HG02840 (cell line): Measurements from ENCODE around the gene SLC6A18.
"Not testable (repeated sequence)": the region's sequence is repeated elsewhere in the genome, so short reads cannot be mapped to it uniquely, and the experiment has no call there.

Experiments used
- ATAC-seq: cut with Tn5 transposase; IDR thresholded peaks from one replicate; pipeline ENCODE4 v1.9.1; 2021; ENCODE audit warnings: mild to moderate bottlenecking, moderate library complexity, moderate number of reproducible peaks; ENCODE audit not compliant: unreplicated experiment, low FRiP score

SLC6A18 gene

DNA sequence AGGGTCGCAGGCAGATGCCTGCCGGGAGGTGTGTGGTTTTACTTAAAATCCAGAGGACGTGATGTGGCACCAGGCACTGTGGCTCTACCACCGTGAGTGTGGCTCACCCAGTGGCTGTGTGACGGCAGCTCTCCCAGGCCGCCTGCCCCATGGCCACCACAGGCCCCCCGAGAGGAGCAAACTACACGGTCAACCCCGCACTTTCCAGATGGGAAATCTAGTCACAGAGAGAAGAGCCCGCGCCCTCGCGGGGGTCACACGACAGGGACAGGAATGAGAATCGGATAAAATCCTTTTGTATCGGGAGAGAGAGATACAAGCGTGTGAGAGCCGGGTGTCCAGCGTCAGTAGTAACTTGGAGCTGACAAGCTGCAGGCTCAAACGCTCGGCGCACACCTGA is 45.2 kb downstream of the SLC6A18 start:
- ATAC-seq: no peak

GRCh38 chr5:1270933-1271914 is 46.0 kb downstream of the SLC6A18 start:
- no peak for ATAC-seq

DNA sequence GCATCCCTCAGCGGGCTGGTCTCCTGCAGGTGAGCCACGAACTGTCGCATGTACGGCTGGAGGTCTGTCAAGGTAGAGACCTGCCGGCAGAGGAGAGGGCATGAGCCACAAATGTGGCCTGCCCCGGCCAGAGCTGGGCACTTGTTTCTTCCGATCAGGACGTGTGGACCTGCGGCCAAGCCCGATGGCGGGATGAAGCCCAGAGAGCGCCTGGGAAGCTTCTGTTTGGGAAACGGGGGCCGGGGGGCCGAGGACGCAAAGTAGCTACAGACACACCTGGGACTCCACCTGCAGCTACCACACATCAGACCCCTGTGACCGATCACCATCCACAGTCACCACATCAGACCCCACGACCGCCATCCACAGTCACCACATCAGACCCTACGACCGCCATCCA is 47.0 kb downstream of the SLC6A18 start:
- no peak for ATAC-seq

DNA sequence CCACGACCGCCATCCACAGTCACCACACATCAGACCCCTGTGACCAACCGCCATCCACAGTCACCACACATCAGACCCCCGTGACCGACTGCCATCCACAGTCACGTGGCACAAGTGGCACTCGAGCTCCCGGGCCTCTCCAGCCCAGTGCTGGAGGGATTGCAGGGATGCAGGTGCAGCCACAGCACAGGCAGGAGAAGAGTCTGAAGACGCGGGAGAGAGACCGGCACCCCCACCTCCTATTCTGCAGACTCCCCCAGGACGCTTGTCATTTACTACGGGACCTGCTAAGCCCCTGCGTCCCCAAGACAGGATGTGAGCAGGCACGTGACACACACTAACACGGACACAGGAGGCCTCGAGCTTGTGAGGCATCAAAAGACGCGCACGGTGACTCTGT is 48.6 kb downstream of the SLC6A18 start:
- no peak for ATAC-seq

- ATAC-seq: no peak
Measured at GRCh38 chr5:1274471-1274870, 49.3 kb downstream of the SLC6A18 start.

- ATAC-seq: not testable (repeated sequence)
Measured at GRCh38 chr5:1275397-1276391, 50.5 kb downstream of the SLC6A18 start.

GRCh38 chr5:1276930-1277329 is 51.7 kb downstream of the SLC6A18 start:
- no peak for ATAC-seq

- ATAC-seq: no peak
Measured at GRCh38 chr5:1277331-1277730, 52.1 kb downstream of the SLC6A18 start.

GRCh38 chr5:1277781-1278180 is 52.6 kb downstream of the SLC6A18 start:
- ATAC-seq: no peak

DNA sequence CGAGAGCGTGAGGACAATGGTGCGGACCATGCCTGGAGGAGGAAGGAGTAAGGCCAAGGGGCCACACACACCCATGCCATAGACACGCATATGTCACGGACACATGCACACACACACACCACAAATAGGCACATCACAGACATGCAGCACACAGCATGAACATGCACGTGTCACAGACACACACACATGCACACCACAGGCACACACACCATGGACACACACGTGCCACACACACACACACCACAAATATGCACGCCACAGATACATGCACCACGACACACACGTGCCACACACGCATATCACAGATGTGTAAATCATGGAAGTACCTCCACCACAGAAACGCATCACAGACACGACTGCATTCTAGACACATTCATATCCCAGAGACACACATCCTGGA is 53.0 kb downstream of the SLC6A18 start:
- no peak for ATAC-seq

DNA sequence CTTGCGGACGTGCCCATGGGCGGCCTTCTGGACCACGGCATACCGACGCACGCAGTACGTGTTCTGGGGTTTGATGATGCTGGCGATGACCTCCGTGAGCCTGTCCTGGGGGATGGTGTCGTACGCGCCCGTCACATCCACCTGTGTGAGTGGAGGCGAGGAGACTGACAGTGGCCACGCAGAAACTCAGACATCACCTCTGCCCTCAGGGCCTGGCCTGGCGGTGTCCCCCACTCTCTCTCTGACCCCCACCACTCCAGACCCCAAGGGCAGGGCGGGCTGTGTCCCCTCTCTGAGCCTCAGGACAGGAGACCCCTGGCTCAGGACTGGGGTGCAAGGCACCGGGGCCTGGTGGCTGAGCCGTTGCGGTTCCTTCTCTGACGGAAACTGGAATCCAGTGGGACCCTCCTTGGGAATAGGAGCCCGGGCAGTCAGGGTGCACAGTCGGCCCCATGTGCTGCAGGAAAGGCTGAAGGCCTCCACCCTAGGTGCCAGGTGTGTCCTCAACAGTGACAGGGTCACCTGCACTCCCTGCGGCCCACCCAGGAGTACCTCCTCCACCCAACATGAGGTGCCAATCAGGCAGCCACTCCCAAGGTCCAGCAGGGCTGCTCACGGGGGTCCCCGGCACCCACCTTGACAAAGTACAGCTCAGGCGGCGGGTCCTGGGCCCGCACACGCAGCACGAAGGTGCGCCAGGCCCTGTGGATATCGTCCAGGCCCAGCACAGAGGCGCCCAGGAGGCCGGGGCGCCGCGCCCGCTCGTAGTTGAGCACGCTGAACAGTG is 53.7 kb downstream of the SLC6A18 start:
- no peak for ATAC-seq

GRCh38 chr5:1279443-1280151 is 54.4 kb downstream of the SLC6A18 start:
- ATAC-seq: no peak

- ATAC-seq: no peak
Measured at GRCh38 chr5:1280177-1281037, 55.2 kb downstream of the SLC6A18 start.

- no peak for ATAC-seq
Measured at GRCh38 chr5:1281038-1281882, 56.1 kb downstream of the SLC6A18 start.

- ATAC-seq: no peak
Measured at GRCh38 chr5:1282131-1282992, 57.2 kb downstream of the SLC6A18 start.

DNA sequence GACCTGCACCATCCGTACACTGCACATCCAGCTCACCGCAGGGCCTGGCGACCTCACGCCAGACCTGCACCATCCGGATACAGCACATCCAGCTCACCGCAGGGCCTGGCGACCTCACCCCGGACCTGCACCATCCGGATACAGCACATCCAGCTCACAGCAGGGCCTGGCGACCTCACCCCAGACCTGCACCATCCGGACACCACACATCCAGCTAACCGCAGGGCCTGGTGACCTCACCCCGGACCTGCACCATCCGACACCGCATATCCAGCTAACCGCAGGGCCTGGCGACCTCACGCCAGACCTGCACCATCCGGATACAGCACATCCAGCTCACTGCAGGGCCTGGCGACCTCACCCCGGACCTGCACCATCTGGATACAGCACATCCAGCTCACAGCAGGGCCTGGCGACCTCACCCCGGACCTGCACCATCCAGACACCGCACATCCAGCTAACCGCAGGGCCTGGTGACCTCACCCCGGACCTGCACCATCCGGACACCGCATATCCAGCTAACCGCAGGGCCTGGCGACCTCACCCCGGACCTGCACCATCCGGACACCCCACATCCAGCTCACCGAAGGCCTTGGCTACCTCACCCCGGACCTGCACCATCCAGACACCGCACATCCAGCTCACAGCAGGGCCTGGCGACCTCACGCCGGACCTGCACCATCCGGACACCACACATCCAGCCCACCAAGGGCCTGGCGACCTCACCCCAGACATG is 58.0 kb downstream of the SLC6A18 start:
- ATAC-seq: not testable (repeated sequence)
